ENCODE results near the gene CIDEB.

GRCh38 chr14:24307156-24307574, 612 bp downstream of the CIDEB start:
- TF ChIP-seq TAF1 (IDR thresholded peaks at IDR 0.05; ENCODE audit: borderline replicate concordance, insufficient read depth, low read length) (no peak), POLR2AphosphoS5 (IDR thresholded peaks at IDR 0.05; ENCODE audit: low read depth, low read length) (no peak), SIN3A (IDR thresholded peaks at IDR 0.05; ENCODE audit: borderline replicate concordance, insufficient read depth, low read length) (no peak), FOXP2 (optimal IDR thresholded peaks at IDR 0.05; ENCODE audit: borderline replicate concordance, extremely low read depth, extremely low read length, insufficient read depth) (no peak)
- TF ChIP-seq, protein P1, sequence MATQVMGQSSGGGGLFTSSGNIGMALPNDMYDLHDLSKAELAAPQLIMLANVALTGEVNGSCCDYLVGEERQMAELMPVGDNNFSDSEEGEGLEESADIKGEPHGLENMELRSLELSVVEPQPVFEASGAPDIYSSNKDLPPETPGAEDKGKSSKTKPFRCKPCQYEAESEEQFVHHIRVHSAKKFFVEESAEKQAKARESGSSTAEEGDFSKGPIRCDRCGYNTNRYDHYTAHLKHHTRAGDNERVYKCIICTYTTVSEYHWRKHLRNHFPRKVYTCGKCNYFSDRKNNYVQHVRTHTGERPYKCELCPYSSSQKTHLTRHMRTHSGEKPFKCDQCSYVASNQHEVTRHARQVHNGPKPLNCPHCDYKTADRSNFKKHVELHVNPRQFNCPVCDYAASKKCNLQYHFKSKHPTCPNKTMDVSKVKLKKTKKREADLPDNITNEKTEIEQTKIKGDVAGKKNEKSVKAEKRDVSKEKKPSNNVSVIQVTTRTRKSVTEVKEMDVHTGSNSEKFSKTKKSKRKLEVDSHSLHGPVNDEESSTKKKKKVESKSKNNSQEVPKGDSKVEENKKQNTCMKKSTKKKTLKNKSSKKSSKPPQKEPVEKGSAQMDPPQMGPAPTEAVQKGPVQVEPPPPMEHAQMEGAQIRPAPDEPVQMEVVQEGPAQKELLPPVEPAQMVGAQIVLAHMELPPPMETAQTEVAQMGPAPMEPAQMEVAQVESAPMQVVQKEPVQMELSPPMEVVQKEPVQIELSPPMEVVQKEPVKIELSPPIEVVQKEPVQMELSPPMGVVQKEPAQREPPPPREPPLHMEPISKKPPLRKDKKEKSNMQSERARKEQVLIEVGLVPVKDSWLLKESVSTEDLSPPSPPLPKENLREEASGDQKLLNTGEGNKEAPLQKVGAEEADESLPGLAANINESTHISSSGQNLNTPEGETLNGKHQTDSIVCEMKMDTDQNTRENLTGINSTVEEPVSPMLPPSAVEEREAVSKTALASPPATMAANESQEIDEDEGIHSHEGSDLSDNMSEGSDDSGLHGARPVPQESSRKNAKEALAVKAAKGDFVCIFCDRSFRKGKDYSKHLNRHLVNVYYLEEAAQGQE (IDR thresholded peaks at IDR 0.05; ENCODE audit: insufficient read depth in 1 of 2, low read depth in 2 of 2, low read length in 2 of 2): no peak

All from PFSK-1 (cell line).